GM21360 (cell line): ENCODE measurements around the gene EIF4ENIF1.
A peak's percentile ranks its signal among the peaks of the same experiment; 100 is the strongest.
"Not testable (repeated sequence)": the region's sequence is repeated elsewhere in the genome, so short reads cannot be mapped to it uniquely, and the experiment has no call there.

Source experiments
- ATAC-seq: cut with Tn5 transposase; IDR thresholded peaks from one replicate; pipeline ENCODE4 v1.9.1; 2021; ENCODE audit warnings: mild to moderate bottlenecking, moderate library complexity; ENCODE audit not compliant: unreplicated experiment

EIF4ENIF1 gene

GRCh38 chr22:31489632-31490495 lies at the start of gene EIF4ENIF1:
Gene EIF4ENIF1, minus strand, starts transcription at chr22:31489842. Its CDS starts 1,124 bp downstream, at chr22:31488718.
- ATAC-seq = peak; percentile 37

- ATAC-seq = no peak
Measured at GRCh38 chr22:31538815-31539214, 49.2 kb upstream of the EIF4ENIF1 start.

- ATAC-seq = peak; percentile 51
Measured at GRCh38 chr22:31537019-31537535, 47.4 kb upstream of the EIF4ENIF1 start.

GRCh38 chr22:31533374-31533773 lies 43.7 kb upstream of the EIF4ENIF1 start:
- ATAC-seq = no peak

GRCh38 chr22:31532060-31532459 lies 42.4 kb upstream of the EIF4ENIF1 start:
- no peak for ATAC-seq

- ATAC-seq = no peak
Measured at GRCh38 chr22:31530823-31531195, 41.2 kb upstream of the EIF4ENIF1 start.

- no peak for ATAC-seq
Measured at GRCh38 chr22:31526270-31526669, 36.6 kb upstream of the EIF4ENIF1 start.

GRCh38 chr22:31524132-31524531 lies 34.5 kb upstream of the EIF4ENIF1 start:
- ATAC-seq = not testable (repeated sequence)

- no peak for ATAC-seq
Measured at GRCh38 chr22:31520051-31520450, 30.4 kb upstream of the EIF4ENIF1 start.

GRCh38 chr22:31509061-31509762 lies 19.6 kb upstream of the EIF4ENIF1 start:
- ATAC-seq = no peak

- ATAC-seq = no peak
Measured at GRCh38 chr22:31508536-31508935, 18.9 kb upstream of the EIF4ENIF1 start.

GRCh38 chr22:31507517-31507916 lies 17.9 kb upstream of the EIF4ENIF1 start:
- ATAC-seq = not testable (repeated sequence)

- no peak for ATAC-seq
Measured at GRCh38 chr22:31504282-31504681, 14.6 kb upstream of the EIF4ENIF1 start.

GRCh38 chr22:31503211-31503964 lies 13.7 kb upstream of the EIF4ENIF1 start:
- no peak for ATAC-seq

- no peak for ATAC-seq
Measured at GRCh38 chr22:31501738-31502137, 12.1 kb upstream of the EIF4ENIF1 start.

GRCh38 chr22:31497148-31497938 lies 7.7 kb upstream of the EIF4ENIF1 start:
- ATAC-seq = no peak

- ATAC-seq = no peak
Measured at GRCh38 chr22:31496735-31497146, 7.1 kb upstream of the EIF4ENIF1 start.

- ATAC-seq = peak; percentile 81
Measured at GRCh38 chr22:31496007-31496734, 6.5 kb upstream of the EIF4ENIF1 start, which contains the start of gene SFI1. Gene SFI1, plus strand, starts transcription at chr22:31496536. Its CDS starts 11,749 bp downstream, at chr22:31508285.

GRCh38 chr22:31495343-31495742 lies 5.7 kb upstream of the EIF4ENIF1 start:
- ATAC-seq = no peak
